ENCODE results near the gene PRKG1.
"Not testable (repeated sequence)": the region's sequence is repeated elsewhere in the genome, so short reads cannot be mapped to it uniquely, and the experiment has no call there.

The PRKG1 gene

DNA sequence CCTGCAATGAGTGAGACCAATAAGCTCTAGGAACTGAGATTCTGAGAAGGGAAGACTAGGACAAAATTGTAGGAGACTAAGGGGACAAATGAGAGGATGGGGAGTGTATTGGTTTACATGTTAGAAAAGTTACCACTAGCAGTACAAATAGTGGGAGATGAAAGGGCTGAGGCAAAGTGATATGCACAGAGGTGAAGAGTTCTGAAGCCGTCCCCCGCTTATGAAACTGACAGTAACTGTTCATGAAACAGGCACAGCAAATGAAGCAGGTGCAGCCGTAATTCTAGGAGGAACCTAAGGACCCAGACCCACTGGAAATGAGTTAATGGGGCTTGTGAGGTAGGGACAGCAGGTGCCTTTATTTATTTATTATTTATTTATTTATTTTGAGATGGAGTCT lies 211.3 kb downstream of the PRKG1 start:
- no peak for DNase-seq

DNA sequence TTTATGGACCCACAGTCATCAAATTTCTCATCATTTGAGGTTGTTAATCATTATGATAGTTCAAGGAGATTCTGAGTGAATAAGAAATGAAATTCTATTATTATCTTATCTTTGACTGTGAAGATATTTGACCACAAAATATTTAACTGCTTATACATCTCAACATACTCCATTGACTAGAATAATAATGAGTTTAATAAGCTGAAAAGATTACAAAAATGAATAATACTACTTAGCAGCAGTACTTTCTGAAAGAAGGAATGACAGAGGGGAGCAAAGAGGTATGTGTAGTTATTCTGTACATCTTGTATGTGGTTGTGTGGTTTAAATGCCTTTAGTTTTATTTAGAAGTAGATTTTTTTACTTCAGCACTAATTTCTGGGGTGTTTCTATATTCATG lies 214.2 kb downstream of the PRKG1 start:
- no peak for DNase-seq

DNA sequence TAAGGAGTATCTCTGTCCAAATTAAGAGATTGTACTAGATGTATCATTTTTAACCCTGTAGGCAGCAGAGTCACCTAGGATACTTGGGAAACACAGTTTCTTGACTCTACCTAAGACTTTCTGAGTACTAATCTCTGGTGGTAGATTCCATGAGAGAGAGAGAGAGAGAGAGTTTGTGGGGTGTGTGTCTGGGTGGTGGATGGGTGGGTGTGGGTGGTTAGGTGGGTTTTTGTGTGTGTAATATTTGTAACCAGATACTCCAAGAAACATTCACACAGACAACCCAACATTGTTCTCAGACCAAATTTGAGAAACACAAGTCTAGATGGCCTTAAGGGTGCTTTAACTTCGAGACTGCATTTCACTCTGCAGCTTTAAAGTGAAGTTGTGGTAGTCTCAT lies 215.2 kb downstream of the PRKG1 start:
- DNase-seq, result no peak

DNA sequence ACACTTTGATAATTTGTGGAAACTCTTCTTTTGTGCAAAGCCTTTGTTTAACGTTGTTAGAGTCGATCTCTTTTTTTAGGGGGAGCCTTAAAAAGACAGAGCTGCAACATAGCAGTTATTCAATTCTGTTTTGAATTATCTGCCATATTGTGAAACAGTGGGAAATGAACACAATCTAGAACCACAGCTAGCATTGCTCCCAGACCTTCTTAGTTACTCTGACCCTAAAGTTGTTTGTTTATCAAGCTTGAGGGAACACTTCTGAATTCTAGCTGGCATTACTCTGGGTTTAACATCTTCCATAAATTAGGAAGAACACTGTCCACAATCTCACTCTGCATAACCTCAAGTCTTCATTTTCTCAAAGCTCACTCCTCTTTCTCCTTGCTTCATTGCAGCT lies 217.7 kb downstream of the PRKG1 start:
- no peak for DNase-seq

DNA sequence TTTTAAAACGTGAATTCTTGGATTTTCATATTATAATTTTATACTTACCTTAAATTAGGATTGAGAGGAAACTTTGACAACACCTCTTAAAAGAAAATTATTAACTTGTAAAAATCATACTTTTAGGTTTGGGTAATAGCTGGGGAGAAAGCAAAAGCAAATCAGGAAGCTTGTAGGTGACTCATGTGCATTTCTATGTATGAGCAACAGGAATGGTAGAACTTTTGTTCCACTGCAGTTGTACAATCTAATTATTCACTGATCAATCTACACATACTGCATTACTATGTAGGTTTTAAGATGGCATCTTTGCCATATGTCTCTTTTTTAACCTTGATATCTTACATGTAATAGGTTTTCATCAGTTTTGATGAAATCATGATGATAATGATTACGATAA lies 223.2 kb downstream of the PRKG1 start:
- DNase-seq, result no peak

DNA sequence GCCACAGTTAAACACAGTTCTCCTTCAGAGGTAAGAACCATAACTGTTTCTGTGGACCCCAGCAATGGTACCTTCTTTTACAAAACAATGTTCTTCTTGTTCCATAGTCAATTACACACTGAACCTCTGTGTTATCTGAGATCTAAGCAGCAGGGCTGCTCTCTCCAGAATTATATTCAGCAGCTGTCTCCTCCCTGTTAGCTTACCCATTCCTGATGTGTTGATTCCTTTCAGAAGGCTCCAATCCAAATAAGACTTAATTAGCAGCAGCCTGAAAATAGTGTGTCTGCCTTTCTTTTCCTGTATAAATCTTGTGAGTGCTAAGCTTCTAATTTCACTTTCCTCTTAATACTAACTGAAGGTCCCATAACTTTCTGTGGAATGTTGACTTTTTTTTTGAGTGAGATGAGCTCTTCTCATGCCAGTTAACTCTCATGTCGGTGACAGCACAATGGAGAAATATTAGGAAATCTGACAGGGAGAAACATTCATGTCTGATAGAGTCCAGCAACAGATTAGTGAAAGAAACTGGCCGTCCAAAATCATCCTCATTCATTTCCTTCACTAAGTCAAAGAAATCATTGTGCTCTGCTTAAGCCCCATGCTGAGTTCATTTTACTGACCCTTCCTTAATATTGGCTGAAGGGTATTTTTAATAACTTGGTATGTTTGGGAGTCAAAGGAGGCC lies 226.5 kb downstream of the PRKG1 start:
- DNase-seq, result no peak

DNA sequence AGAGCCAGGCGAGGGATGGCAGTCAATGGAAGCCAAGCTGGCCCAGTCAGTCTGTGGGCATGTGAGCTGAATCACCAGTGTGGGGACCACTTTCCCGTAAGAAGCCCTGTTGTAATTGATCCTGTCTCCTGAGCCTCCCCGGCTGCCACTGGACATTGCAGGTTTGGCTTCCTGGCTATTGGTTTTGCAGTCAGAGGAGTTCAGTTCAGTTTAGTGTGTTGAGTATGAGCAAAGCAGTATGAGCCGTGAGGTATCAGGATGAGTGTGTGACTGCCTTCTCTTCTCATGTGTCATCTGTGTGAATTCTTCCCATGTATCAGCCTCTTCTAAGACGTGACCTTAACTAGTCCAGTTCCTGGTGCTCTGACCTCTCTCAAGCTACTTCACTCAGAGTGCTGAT lies 227.4 kb downstream of the PRKG1 start:
- no peak for DNase-seq

DNA sequence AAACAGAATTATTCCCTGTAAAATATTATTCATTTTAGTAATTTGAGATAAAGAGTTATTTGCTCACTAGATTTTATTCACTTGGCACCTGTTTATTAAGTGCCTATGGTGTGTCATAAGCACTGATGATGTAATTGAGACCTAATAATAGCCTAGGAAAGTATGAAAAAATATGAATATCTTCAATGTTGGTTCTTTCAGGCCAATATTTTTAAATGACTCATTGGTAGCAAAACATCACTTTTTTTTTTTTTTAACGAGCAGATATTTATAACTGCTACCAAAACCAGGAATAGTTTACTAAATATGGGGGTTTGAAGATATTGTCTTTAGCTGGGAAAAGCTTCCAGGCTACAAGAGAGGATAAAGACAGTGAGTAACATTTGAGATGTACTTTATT lies 228.0 kb downstream of the PRKG1 start:
- DNase-seq, result no peak

DNA sequence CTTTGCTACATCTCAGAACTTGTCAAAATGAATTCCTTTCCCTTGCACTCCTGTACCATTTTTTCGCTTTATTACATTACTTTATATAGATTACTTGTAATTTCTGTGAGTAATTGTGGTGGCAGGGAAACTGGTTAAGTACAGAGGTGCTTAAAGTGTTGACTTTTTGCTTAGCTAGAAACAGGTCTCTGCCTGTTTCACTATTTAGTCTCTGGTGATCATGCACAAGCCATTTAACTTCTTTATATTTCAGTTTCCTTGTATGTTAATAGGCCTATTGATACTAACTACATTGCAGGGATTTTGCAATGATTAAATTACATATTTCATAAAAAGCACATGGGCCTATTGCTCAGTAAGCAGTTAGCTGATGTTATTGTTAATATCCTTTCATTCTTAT lies 233.8 kb downstream of the PRKG1 start:
- no peak for DNase-seq

DNA sequence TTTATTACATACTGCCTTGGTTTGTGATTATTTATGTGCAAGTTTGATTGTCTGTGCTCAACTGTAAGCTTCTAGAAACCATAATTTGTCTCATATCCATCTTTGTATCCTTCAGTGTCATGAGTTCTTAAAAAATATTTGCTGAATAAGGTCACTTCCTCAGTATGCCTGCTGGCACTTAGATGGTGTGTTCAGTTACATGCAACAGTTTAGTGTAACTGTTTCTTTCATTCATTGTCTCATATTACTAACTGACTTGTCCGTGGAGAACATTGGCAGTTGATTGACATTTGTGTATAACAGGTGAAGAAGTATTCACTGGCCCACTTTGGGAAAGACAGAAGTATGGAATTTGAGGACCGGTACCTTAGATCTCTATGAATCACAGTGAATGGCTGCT lies 236.9 kb downstream of the PRKG1 start:
- no peak for DNase-seq

DNA sequence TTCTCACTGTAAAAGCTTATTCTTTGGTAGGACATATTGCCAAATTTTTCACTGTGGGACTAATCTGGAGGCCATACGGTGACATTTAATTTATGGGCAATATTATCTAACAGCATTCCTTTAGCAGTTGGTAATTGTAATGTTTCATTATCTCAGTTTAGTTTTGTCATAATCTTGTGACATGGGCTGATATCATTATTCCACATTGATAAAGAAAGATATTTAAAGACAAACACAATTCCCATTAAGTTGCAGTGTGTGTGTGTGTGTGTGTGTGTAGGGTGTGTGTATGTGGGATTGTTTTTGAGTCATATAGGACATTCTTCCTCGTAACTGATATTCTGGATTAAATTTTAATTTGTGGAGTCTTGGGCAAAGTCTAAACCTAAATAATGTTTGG lies 238.5 kb downstream of the PRKG1 start:
- DNase-seq, result no peak

DNA sequence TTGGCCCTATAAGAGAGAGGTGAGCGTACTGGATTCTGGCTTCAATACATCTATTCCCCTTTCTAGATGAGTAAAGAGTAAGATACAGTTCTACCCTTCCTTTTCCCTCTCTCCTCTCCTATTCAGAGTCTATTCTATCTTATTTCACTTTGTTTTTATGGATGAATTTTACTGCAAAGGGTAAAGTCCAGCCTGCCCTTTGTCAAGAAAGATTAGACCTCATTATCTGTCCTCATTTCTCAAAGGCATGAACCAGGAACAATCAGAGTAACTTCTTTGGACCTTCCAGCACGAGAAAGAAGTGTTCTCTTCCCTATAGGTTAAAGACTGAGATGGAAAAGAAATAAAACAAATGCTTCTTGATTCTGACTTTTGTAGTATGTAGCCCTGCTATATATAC lies 239.0 kb downstream of the PRKG1 start:
- DNase-seq, result no peak

DNA sequence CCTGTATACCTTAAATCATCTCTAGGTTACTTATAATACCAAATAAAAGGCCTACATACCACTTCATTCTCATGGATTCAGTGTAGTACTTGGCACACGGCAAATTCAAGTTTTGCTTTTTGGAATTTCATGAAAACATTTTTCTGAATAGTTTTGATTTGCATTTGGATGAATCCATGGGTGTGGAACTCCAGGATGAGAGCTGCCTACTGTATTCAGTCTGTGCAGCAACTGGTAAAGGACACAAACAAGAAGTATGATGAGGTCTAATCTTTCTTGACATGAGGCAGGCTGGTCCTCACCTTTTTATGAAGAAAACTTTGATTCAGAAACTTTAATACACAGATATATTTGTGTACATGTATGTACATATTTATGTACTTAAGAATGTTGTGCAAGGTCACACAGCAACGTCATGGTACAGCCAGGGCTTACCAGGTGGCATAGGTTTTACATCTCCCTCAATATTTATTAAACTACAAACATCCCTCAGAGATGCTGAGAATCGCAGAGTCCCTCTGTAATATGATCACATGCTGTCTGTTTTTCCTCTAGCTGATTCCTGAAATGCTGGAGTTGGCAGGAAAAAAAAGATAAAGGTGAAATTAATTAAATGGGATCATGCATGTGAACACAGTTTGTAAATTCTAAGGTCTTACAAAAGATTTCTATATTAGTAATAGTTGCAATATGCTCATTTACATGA lies 239.6 kb downstream of the PRKG1 start:
- DNase-seq, result no peak

DNA sequence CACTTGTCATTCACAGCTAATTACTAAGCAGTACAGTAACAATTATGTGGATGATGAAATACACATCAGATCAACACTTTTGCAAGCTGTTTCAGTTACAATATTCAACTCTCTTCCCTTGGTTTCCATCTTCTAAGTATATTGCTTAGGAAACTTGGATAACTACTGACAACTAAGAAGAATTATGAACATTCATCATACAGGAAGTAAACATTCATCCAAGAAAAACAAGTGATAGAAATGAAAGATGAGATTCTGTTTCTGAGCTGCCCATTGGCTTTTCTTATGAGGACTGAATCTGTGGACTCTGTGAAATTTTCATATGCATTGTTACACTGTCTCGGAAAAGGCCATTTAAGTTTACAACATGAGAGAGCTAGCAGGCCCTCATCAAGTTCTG lies 240.2 kb downstream of the PRKG1 start:
- no peak for DNase-seq

DNA sequence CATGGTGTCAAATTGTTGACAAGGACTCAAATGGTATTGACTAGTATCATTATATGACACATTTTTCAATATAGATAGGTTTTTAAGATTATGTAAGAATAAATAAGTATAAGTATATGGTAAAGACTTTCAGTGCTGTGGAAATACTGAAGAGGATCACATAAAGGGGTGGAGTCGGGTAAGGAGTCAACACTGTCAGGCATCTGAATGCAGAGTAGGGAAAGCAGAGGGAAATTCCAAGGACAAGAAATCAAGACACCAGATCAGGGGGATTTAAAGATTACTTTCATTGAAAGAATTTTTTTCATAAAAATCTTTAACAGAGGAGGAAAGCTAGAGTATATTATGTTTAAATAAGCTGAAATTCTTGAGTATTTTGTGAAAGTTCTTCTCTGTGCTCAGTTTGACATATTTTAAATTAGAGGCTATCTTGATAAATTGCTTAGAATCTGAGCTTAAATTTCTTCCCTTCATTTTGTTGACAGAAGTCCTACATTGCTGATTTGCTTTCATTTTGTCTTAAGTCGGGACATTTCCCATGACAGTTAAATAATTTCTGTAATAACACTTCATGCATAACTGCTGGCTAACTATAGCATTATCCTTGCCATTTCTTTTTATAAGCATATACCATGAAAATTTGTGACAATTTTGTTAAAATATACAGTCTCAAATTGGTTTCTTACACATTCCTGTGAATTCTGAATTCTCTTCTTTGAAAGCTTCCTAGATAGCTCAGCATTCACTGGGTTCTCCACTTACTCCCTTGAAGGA lies 244.3 kb downstream of the PRKG1 start:
- DNase-seq, result no peak

DNA sequence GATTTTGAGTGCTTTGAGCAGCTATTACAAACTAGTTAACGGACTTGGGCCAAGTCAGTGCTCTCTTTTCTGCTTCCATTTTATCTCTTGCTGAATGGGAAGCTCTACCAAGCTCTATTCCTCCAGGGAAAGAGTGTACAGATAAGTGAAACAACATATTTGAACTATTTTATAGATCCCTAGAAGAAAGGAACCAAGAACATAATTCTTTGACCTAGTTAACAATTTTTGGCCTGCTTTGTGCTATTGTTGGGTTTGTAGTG lies 244.8 kb downstream of the PRKG1 start:
- no peak for DNase-seq

DNA sequence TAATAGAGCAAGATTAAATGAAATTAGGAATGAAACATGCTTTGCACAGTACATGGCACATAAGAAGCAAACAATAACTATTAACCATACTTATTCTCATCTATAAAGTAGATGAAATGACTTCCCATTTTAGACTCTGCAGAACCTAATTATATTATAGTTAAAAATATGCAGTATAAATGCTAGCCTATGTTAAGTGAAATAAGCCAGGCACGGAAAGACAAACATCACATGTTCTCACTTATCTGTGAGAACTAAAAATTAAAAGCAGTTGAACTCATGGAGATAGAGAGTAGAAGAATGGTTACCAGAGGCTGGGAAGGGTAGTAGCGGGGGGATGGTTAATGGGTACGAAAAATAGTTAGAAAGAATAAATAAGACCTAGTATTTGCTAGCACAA lies 247.0 kb downstream of the PRKG1 start:
- DNase-seq, result no peak

DNA sequence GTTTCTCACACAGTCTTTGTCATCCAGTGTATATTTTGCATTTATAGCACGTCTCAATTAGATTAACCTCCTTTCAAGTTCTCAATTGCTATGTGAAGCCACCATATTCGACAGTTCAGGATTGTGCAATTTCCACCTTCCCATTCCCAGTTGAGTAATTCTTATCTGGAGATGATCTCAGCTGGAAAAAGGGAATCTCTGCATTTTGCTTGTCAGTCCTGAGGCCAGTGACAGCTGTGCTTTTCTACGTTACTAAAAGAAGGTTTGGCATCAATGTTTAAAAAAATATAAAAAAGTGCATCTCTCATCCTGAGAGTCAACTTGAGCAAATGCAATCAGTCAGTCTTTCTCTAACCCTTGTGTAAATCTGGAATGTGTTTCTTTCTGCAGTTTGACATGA lies 247.7 kb downstream of the PRKG1 start:
- no peak for DNase-seq

DNA sequence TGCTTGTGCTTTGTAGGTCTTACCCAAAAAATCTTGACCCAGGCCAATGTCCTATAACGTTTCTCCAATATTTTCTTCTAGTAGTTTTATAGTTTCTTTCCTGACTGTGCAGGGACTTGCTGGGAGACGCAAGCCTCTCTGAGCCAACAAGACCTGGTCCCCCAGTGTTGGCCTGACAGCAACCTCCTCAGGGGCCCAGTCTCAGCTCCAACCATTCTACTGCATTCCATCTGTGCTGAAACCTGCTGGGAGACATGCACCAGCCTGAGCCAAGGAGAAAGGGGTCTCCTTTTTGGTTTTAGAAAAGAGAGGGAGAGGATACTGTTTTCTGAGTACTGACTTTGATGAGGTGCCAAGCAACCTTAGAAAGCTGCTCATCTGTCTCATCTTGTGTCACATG lies 251.4 kb downstream of the PRKG1 start:
- DNase-seq, result no peak

DNA sequence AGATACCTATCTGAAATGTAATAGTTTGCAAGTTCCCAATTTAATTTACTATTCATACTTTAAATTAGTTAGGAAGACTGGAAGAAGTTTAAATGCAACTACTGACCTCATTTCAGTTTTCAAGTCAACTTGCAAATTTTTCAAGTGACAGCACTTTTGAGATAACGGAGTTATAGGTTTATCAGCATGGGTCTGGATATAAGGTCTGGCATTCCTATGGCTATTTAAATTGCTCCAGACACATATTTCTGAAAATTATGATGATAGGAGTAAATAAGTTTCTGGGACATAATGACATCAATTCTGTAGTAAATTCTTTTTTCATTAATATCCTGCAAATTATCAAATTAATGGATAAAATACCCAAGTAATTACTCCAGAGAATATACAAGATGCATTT lies 251.9 kb downstream of the PRKG1 start:
- no peak for DNase-seq

DNA sequence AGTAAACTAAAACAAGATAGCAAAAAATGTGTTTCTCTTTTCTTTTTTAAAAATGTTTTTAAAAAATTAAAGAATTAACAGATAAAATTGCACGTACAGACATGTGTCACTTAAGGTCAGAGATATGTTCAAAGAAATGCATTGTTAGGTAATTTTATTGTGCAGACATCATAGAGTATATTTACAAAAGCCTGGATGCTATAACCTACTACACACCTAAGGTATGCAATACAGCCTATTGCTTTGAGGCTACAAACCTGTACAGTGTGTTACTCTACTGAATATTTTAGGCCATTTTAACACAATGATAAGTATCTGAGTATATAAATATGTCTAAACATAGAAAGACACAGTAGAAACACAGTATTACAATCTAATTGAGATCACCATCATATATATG lies 253.1 kb downstream of the PRKG1 start:
- DNase-seq, result no peak

DNA sequence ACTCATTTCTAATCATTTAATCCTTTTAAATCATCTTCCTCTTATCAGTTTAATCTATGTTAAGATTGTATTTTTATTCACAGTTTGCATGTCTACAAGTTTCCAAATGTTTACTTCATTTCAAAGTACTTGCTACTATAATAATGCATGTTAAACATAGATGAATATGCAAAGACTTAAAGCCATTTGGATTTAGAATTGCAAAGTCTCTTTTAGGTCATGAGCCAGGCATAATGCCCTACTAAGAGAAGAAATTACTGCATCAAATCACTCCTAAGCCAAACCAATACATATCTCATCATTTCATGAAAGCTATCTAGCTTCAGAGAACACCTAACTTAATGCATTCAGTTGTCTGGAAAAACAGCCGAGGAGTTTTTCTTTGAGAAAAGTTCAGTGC lies 266.1 kb downstream of the PRKG1 start:
- no peak for DNase-seq

DNA sequence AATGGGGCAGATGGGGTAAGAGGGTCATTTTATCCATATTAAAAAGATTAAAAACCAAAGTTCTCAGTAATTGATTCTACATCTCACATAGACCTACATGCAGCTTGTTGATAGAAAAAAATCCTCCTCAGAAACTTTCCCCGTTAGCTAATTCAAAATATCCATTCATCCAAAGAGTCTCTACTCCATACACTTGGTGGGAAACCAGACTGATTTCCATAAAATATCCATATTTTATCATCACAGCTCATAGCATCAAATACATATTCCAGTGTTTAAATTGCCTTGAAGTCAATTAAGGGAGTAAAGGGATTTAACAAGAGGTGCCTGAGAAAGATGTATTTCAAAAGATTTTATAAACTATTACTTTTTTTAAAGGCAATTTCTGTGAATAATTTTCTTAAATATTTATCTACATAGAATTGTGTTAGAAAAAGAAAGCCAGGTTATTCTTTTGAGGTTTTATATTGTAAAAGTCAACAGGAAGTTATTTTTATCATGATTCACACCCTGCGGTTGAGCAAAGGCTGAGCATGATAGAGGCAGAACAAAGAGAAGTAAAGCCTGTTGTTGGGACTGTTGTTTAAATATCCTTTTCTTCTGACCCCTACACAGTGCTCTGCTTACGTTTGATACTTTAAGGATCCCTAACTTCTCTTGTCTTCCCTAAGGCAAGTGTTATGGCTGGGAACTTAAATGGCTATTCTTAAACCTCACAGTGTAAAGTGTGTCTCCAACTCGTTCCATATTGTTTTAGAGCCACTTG lies 266.7 kb downstream of the PRKG1 start:
- DNase-seq, result no peak

DNA sequence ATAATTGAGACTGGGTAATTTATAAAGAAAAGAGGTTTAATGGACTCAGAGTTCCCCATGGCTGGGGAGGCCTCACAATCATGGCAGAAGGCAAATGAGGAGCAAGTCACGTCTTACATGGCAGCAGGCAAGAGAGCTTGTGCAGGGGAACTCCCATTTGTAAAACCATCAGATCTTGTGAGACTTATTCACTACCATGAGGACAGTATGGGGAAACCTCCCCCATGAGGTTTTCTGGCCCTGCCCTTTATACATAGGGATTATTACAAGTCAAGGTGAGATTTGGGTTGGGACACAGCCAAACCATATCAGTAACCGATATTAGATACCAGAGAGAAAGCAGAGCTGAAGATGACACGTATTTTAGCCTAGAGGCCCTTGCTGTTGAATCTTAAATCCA lies 267.5 kb downstream of the PRKG1 start:
- DNase-seq, result not testable (repeated sequence)
